H9 (cell line): Measurements from ENCODE around the gene GABARAPL2. TPM values are rescaled to one million over a fixed set of nuclear protein-coding genes. Genes with fewer than 3 reads are reported as not detected.

Experiments used
- DNase-seq: peaks from one replicate; pipeline ENCODE4 v3.0.0-alpha.2; 2017
- H2AFZ ChIP-seq: one replicate; pipeline ENCODE4 v1.6.1; 2013; ENCODE audit warnings: mild to moderate bottlenecking, low read length, control low read depth, moderate library complexity
- H2AK5ac ChIP-seq: 2 replicates; pipeline ENCODE4 v1.6.1; 2013; ENCODE audit warnings: low read length, control low read depth, mixed read lengths; ENCODE audit not compliant: insufficient read length
- H2BK120ac ChIP-seq: one replicate; pipeline ENCODE4 v1.6.1; 2013; ENCODE audit warnings: low read depth, mild to moderate bottlenecking, low read length, control low read depth, inconsistent platforms; ENCODE audit not compliant: poor library complexity, severe bottlenecking
- H2BK12ac ChIP-seq: 2 replicates; pipeline ENCODE4 v1.6.1; 2013; ENCODE audit warnings: low read length, control low read depth, mixed read lengths, low read depth; ENCODE audit not compliant: insufficient read length
- H2BK15ac ChIP-seq: 2 replicates; pipeline ENCODE4 v1.6.1; 2013; ENCODE audit warnings: low read depth, low read length, control low read depth
- H2BK20ac ChIP-seq: one replicate; pipeline ENCODE4 v1.6.1; 2013; ENCODE audit warnings: low read depth, mild to moderate bottlenecking, low read length, control low read depth, inconsistent platforms; ENCODE audit not compliant: poor library complexity, severe bottlenecking
- H2BK5ac ChIP-seq: 2 replicates; pipeline ENCODE4 v1.6.1; 2013; ENCODE audit warnings: low read length, control low read depth, mixed read lengths; ENCODE audit not compliant: insufficient read length
- H3K14ac ChIP-seq: 2 replicates; pipeline ENCODE4 v1.6.1; 2013; ENCODE audit warnings: low read length, control low read depth; ENCODE audit not compliant: insufficient read depth
- H3K18ac ChIP-seq: 2 replicates; pipeline ENCODE4 v1.6.1; 2013; ENCODE audit warnings: low read depth, mild to moderate bottlenecking, mixed read lengths, low read length, control low read depth; ENCODE audit not compliant: insufficient read length
- H3K23ac ChIP-seq: 2 replicates; pipeline ENCODE4 v1.6.1; 2013; ENCODE audit warnings: low read length, control low read depth, mixed read lengths, low read depth; ENCODE audit not compliant: insufficient read length
- H3K23me2 ChIP-seq: 2 replicates; pipeline ENCODE4 v1.6.1; 2013; ENCODE audit warnings: low read depth, mild to moderate bottlenecking, mixed read lengths, low read length, control low read depth; ENCODE audit not compliant: insufficient read length, poor library complexity, severe bottlenecking
- H3K27ac ChIP-seq: 2 replicates; pipeline ENCODE4 v1.5.1; 2013; ENCODE audit warnings: low read length, control low read depth, mixed read lengths, low read depth; ENCODE audit not compliant: insufficient read length
- H3K27me3 ChIP-seq: 2 replicates; pipeline ENCODE4 v1.6.1; 2013; ENCODE audit warnings: low read length, control low read depth, inconsistent platforms; ENCODE audit not compliant: insufficient read depth
- H3K4ac ChIP-seq: 2 replicates; pipeline ENCODE4 v1.6.1; 2013; ENCODE audit warnings: low read depth, mild to moderate bottlenecking, control low read depth, inconsistent platforms, low read length, moderate library complexity
- H3K4me1 ChIP-seq: 2 replicates; pipeline ENCODE4 v1.6.1; 2013; ENCODE audit warnings: low read length, control low read depth, inconsistent platforms; ENCODE audit not compliant: insufficient read depth
- H3K4me2 ChIP-seq: 2 replicates; pipeline ENCODE4 v1.6.1; 2013; ENCODE audit warnings: low read length, control low read depth, mixed read lengths; ENCODE audit not compliant: insufficient read length, insufficient read depth
- H3K56ac ChIP-seq: 2 replicates; pipeline ENCODE4 v1.6.1; 2013; ENCODE audit warnings: low read depth, mild to moderate bottlenecking, mixed read lengths, low read length, control low read depth; ENCODE audit not compliant: insufficient read length
- H3K79me1 ChIP-seq: 2 replicates; pipeline ENCODE4 v1.6.1; 2013; ENCODE audit warnings: low read depth, mild to moderate bottlenecking, moderate library complexity, low read length, control low read depth, inconsistent platforms; ENCODE audit not compliant: insufficient read depth, poor library complexity, severe bottlenecking
- H3K79me2 ChIP-seq: 2 replicates; pipeline ENCODE4 v1.6.1; 2013; ENCODE audit warnings: low read length, control low read depth, inconsistent platforms; ENCODE audit not compliant: insufficient read depth
- H3K9ac ChIP-seq: 2 replicates; pipeline ENCODE4 v1.6.1; 2013; ENCODE audit warnings: low read length, control low read depth, mixed read lengths; ENCODE audit not compliant: insufficient read length; ENCODE audit errors: extremely low read depth
- H3K9me3 ChIP-seq: one replicate; pipeline ENCODE4 v1.6.1; 2013; ENCODE audit warnings: low read depth, low read length, inconsistent platforms; ENCODE audit not compliant: control insufficient read depth
- H3T11ph ChIP-seq: one replicate; pipeline ENCODE4 v1.6.1; 2013; ENCODE audit warnings: mild to moderate bottlenecking, low read length, control low read depth, inconsistent platforms
- H4K20me1 ChIP-seq: one replicate; pipeline ENCODE4 v1.6.1; 2013; ENCODE audit not compliant: control insufficient read depth, insufficient read length, insufficient read depth
- H4K5ac ChIP-seq: 2 replicates; pipeline ENCODE4 v1.6.1; 2013; ENCODE audit warnings: low read depth, mild to moderate bottlenecking, mixed read lengths, low read length, control low read depth; ENCODE audit not compliant: insufficient read length
- H4K8ac ChIP-seq: replicated peaks from 2 replicates; pipeline ENCODE4 v1.6.1; 2013; ENCODE audit warnings: low read length, control low read depth, mixed read lengths, low read depth; ENCODE audit not compliant: insufficient read length
- H4K91ac ChIP-seq: 2 replicates; pipeline ENCODE4 v1.6.1; 2013; ENCODE audit warnings: low read depth, mild to moderate bottlenecking, moderate library complexity, mixed read lengths, low read length, control low read depth; ENCODE audit not compliant: insufficient read length
- H3K27ac Mint-ChIP-seq, 3 experiments: 2 replicates in 2 of 3; 3 replicates in 1 of 3; pipeline ENCODE4 v1.8.0; 2020 to 2021; ENCODE audit warnings: mixed read lengths in 3 of 3, mild to moderate bottlenecking in 1 of 3, moderate library complexity in 1 of 3
- H3K27me3 Mint-ChIP-seq: 2 replicates; pipeline ENCODE4 v1.8.0; 2021; ENCODE audit warnings: low read depth, mild to moderate bottlenecking, moderate library complexity, mixed read lengths
- H3K36me3 Mint-ChIP-seq, 3 experiments: 2 replicates in 2 of 3; 3 replicates in 1 of 3; pipeline ENCODE4 v1.8.0; 2020 to 2021; ENCODE audit warnings: low read depth in 3 of 3, mixed read lengths in 3 of 3; ENCODE audit not compliant: insufficient read depth in 1 of 3
- H3K4me1 Mint-ChIP-seq, 2 experiments: 2 replicates each; pipeline ENCODE4 v1.8.0; 2020; ENCODE audit warnings: mixed read lengths in 2 of 2
- H3K4me3 Mint-ChIP-seq, 2 experiments: 2 replicates in 1 of 2; 3 replicates in 1 of 2; pipeline ENCODE4 v1.8.0; 2020 to 2021; ENCODE audit warnings: mild to moderate bottlenecking in 2 of 2, mixed read lengths in 2 of 2, moderate library complexity in 1 of 2
- H3K9me3 Mint-ChIP-seq, 2 experiments: 2 replicates in 1 of 2; 3 replicates in 1 of 2; pipeline ENCODE4 v1.8.0; 2020; ENCODE audit warnings: mild to moderate bottlenecking in 2 of 2, mixed read lengths in 2 of 2, moderate library complexity in 1 of 2
- WGBS: extraction: QIAGEN DNeasy Blood & Tissue Kit; methylation state at CpG from one replicate; pipeline ENCODE4 v1.1.7; 2013; ENCODE audit warnings: missing lambda C conversion rate, low lambda C conversion rate, mixed read lengths; ENCODE audit not compliant: insufficient read length; ENCODE audit errors: extremely low coverage; 5-methylcytosine and 5-hydroxymethylcytosine counted together
- total RNA-seq: library from RNA; stranded (reverse); gene quantifications from 2 replicates; pipeline ENCODE4 v1.2.1, GENCODE V29; 2021
- TF ChIP-seq, protein P1 (sequence below): fragments of 200-600 bp; sonication (generic); conservative IDR thresholded peaks from 3 replicates; pipeline ENCODE4 v1.8.0; 2021; ENCODE audit warnings: antibody characterized with exemption, mild to moderate bottlenecking

Gene GABARAPL2
- total RNA-seq, 1 experiment from 2014 or later, result 62.6 TPM

DNA sequence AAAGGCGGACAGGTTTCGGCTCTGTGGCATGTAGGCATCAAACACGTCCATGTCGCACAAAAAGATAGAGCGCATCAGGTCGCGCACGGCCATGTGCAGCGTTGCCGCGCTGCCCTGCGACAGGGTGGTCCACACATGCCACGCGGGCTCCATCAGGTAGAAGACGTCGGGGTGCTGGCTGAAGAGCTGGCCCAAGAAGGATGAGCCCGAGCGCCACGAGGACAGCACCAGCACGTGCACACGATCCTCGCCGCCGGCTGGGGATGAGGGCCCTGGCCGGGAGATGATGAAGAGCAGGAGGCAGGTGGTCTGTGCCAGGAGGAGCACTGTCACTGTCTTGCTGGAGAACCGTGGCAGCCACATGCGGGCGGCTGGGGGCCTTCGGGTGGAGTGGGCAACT is 36.2 kb upstream of the GABARAPL2 start:
- no peak overlapping the region for H2BK120ac ChIP-seq
- no peaks in the 10 kb centered on the region for H3K27me3 ChIP-seq
- H3K4me1 Mint-ChIP-seq, result peaks cover 9 to 12% of the 10 kb centered on the region in 2 experiments
- H3K79me1 ChIP-seq, result no peaks in the 10 kb centered on the region
- no peak overlapping the region for H3K4me3 Mint-ChIP-seq
- no peaks in the 10 kb centered on the region for H3K4me1 ChIP-seq
- TF ChIP-seq, protein P1, sequence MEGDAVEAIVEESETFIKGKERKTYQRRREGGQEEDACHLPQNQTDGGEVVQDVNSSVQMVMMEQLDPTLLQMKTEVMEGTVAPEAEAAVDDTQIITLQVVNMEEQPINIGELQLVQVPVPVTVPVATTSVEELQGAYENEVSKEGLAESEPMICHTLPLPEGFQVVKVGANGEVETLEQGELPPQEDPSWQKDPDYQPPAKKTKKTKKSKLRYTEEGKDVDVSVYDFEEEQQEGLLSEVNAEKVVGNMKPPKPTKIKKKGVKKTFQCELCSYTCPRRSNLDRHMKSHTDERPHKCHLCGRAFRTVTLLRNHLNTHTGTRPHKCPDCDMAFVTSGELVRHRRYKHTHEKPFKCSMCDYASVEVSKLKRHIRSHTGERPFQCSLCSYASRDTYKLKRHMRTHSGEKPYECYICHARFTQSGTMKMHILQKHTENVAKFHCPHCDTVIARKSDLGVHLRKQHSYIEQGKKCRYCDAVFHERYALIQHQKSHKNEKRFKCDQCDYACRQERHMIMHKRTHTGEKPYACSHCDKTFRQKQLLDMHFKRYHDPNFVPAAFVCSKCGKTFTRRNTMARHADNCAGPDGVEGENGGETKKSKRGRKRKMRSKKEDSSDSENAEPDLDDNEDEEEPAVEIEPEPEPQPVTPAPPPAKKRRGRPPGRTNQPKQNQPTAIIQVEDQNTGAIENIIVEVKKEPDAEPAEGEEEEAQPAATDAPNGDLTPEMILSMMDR, result no peak
- no peaks in the 10 kb centered on the region for H3K9me3 ChIP-seq
- H2BK15ac ChIP-seq, result no peak overlapping the region
- H2AFZ ChIP-seq, result no peak overlapping the region
- no peak overlapping the region; the same call in 1 of the 2 replicates for H3K14ac ChIP-seq
- H3K9me3 Mint-ChIP-seq, result no peaks in the 10 kb centered on the region; a peak in 1 of 5 replicates
- no peak for DNase-seq
- no peak overlapping the region for H3K23ac ChIP-seq
- no peaks in the 10 kb centered on the region; the same call in 1 of the 2 replicates for H3K27me3 Mint-ChIP-seq
- no peaks in the 10 kb centered on the region for H3K23me2 ChIP-seq
- H2BK12ac ChIP-seq, result no peak overlapping the region
- H2BK20ac ChIP-seq, result no peak overlapping the region
- H2AK5ac ChIP-seq, result no peak overlapping the region
- no peak overlapping the region for H3K4ac ChIP-seq
- H3K27ac Mint-ChIP-seq, result no peak overlapping the region
- H2BK5ac ChIP-seq, result no peak overlapping the region
- no peak overlapping the region for H3K27ac ChIP-seq
- no peak overlapping the region for H4K8ac ChIP-seq
- H3T11ph ChIP-seq, result no peak overlapping the region
- H4K91ac ChIP-seq, result no peak overlapping the region
- WGBS, result no CpG with 5 or more reads among the region's 29 CpGs
- no peak overlapping the region for H4K5ac ChIP-seq
- H3K18ac ChIP-seq, result no peak overlapping the region
- no peak overlapping the region for H3K9ac ChIP-seq
- peaks cover 0 to 3% (median 0%) of the 10 kb centered on the region in 3 experiments; a peak in 1 of 7 replicates for H3K36me3 Mint-ChIP-seq
- H3K56ac ChIP-seq, result no peak overlapping the region
- H3K4me2 ChIP-seq, result no peak overlapping the region
- H3K79me2 ChIP-seq, result no peaks in the 10 kb centered on the region
- no peaks in the 10 kb centered on the region for H4K20me1 ChIP-seq
